Left hindlimb (tissue), 1 donor: ENCODE results near the gene AARS2.

Source experiments
- DNase-seq: peaks from one replicate; pipeline ENCODE4 v3.0.0-alpha.2; 2018

Gene AARS2

DNA sequence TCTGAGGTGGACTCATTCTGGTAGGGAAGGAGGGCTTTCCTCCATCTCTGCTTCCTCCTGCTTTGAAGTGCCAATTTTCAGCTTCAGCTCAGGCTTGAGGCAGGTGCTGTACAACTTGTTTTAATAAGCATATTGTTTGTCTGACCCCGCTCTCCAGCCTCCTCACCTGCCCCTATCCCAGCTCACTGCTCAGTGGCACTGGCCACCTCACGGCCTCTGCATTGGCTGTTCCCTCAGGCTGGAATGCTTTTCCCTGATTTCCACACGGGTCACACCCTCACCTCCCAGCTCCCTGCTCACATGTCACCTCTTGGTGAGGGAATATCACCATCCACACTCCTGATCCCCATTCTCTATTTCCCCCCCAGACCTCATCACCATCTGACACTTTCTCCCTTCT, 14.3 kb downstream of the AARS2 start:
- DNase-seq = no peak

DNA sequence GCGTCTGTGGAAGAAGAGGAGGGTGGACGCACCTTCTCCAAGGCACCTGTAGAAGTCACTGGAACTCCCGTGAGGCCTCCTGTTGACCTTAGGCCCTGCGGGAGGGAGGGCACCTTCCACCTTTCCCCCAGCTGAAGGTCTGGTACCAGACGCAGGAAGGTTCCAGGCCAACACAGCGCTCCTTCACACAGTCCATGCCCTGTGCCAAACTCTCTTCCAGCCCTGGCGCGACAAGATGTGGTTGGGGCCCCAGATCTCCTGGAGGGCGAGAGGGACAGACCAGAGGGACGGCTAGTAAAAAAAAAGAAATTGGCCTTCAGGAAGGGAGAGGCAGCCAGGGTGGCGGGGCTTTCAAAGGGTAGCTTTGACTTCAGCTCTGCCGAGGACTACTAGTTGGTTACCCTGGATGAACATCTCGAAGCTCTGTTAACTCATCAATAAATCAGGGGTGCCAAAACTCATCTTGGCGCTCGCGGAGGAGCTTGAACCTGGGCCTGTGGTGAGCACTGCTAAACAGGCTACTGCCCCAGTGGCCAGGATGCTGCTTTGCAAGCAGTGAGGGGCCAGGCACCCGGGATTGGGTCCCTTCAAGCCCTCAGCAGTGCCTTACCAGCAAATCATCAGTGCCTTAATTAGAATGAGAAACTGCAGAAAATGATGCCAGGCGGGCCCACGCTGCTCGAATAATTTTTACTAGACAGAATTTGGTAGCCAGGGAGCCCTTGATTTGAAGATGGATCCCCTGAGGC, 14.9 kb downstream of the AARS2 start:
- DNase-seq = no peak

DNA sequence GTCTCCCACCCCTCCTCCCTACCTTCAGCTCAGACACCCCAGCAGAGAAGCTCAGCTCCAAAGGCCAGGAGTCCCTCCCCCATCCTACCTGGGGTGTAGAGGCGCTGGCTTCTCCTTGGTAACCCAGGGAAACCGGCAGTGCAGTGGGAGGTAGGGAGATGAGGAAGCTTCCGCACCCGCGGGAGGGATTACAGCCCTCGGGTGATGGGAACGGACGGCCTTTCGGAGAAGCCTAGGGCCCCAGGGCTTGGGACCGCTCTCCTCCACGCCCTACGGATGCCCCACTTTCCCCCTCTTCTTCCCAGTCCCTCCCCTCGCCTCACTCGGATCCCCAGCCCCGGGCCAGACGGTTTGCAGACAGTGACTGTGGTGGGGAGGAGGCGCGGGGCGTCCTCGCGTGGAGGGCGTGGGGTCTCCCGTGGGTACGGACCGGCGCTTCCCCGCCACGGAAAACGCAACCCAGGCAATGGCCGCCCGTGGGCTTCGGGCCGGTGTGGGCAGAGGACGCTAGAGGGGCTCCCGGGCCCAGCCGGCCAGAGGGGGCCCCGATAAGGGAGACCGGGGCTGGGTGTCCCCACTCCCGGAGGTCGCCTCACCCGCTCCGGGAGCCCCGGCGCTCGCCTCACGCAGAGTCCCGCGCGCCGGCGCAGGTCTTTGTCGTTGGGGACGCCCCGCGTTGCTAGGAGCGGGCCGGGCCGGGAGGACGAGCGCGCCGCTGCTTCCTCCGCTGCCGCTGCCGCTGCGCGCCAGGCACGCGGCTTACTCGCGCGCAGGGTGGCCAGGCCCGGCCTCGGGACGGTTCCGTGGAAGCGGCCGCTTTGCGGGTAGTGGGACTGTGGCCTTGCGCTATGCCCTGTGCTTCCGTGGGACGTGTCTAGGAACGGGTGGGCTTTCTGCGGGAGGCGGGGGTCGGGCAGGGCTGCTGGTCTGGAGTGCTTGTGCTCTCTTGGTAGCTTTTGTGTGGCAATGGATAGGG, 15.8 kb downstream of the AARS2 start:
- DNase-seq = no peak

DNA sequence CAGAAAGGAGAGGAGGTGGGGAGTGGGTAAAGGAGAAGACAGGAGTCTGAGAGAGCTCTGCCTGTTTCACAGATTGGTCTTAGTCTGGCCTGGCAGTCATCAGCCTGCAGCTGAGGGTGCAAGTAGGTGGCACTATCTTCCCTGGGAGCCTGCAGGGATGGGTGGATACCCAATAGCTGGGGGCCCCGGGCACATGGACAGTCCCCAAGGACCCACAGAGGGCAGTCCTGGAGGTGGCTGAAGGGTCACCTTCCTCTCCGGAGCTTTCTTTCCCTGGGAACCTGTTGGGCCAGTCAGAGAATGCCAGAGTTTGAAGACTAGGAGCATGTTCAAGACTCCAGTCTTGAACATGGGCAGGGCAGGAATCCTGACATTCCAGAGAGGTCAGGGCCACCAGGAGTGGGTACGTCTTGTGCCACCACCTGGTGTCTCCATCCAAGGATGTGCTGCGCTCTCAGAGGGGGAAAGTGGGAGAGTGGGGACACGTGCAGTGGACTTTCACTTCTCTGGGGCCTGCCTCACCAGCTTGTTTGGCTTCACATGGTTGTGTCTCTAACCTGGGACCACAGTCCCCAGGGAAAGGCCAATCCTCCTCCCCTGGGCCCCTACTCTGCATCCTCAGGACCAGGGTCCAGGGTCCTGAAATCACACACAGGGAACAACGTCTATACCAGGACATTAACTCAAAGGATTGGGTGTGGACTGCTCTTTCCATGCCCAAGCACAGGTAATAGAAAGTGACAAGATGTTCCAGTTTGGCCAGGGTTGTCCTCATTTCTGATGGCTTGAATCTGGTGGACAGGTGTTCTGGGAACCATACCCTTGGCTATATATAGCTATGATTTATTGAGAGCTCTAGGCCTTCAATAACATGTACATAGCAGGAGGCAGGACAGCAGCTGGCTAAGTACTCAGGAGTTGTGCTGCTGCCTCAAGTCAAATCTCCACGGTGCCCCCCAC, 18.0 kb downstream of the AARS2 start:
- no peak for DNase-seq

DNA sequence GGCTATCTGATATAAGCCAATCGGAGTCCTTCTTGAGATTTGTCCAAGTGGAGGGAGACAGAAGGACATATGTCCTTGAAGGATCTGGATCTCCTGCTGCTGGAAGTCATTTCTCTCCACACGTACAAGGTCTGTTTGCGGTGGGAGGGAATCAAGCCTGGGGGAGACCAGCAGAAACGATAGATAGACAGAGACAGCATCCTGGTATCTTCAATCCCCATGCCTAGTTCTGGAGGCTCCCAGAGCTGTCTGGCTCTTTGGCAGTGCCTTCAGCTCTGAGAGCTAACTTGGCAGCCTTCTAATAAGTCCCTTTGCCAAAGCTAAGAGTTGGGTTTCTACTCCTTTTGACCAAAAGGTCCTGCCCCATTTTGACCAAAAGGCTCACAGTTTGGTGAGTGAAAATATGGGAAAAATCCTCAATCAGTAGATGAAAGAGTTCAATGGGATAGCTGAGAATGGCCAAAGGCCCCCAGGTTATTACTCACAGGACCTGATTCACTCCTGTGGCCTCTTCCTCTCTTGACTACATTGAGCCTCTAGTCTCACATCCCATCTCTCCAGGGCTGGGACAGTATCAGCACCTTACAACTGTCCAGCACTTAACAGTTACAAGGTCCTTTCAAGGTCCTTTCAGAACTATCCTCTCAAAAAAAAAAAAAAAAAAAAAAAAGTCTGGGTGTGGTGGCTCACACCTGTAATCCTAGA, 20.3 kb downstream of the AARS2 start:
- no peak for DNase-seq

DNA sequence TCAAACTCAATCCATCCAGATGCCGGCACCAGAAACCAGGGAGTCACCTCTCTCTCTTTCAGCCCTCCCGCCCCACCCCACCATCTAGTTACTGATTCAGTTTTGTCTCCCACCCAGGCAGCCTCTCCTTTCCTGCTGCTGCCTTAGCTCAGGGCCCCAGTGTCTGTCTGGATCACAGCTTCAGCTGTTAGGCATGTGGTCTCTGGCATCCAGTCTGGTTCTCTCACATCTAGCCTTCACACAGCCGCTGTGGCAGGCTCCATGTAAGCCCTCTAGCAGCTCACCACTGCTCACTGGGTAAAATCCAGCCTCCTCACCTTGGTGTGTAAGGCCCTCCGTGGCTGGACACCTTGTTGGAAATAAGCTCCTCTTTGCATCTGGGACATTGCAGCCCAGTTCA, 21.3 kb downstream of the AARS2 start:
- DNase-seq = no peak

DNA sequence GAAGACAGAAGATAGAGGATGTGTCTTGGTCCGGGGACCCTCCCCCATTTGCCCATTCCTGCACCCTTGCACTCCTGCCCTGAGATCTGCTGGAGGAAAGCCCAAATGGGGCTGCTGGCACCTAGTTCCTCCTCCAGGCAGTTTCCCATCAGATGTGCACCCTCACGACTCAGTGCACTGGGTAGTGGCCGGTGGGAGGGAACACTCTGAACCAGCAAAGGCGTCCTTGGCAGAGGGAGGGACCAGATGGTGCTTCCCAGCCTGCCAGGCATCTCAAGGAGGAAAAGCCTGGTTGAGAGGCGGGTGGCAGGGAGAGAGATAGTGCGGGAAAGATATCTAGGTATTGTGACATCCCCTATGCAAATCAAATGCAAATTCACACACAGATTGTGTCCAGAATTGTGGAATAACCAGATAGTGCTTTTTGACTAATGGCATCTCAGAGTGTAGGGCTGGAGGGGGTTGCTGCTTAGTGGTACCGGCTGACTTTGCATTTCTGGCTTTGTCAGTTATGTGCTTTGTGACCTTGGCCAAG, 23.4 kb downstream of the AARS2 start:
- DNase-seq = peak; percentile 16

DNA sequence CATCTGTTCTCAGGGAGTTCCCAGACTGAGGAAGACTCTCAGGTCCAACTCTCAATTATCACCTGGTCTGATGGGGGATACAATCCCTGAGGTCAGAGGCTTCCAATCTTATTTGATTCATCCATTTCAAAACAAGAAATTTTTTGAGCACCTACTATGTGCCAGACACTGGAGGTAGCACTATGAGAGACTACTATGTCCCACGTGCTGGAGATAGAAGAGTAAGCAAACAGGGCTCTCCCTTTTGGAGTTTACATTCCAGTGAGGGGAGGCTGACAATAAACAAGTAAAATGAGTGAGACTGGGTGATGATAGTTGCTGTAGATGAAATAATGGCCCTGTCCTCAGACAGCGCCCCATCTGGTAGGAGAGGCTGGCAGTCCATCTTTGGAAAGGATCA, 26.4 kb downstream of the AARS2 start:
- DNase-seq = no peak

DNA sequence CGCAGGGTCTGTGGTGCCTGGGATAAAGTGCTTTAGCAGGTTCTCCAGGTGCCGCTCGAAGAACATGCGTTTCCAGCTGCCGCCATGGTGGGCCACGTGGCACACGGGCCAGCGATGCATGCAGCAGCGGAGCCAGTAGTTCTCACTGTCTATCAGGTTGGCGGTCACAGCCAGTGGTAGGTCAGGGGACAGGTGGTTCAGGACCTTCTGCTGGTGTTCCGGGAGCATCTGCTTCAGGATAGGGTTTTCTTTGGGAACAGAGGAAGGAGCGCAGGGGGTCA, 26.9 kb downstream of the AARS2 start:
- DNase-seq = no peak

DNA sequence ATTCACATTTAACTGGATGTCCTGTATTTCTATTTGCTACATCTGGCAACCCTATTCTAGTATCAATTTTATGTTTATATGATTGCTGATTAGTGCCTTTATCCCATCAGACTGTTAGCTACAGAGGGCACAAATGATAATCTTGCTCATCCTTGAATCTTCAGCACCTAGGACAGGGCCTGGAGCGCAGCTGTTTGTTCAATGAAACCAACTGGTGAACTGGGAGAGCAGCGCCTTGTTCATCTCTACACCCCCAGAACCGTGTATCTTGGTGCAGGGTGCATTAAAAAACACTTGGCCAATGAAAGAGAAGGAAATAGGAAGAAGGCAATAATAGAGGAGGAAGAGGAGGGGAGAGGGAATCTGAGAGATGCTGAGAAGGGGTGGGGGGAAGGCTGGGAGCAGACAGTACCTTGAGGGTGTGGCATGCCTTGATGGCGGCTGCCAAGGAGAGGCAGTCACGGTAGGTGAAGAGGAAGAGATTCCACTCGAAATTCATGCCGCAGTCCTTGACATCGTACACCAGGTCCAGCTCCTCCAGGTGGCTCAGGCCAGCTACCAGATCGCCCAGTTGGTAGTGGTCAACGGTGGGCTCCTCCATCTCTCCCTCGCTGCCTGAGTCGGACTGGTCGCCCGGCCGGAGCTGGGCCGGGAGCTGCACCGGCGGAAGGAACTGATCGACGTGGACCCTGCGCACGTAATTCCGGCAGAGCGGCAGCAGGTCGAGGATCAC, 27.4 kb downstream of the AARS2 start:
- no peak for DNase-seq

DNA sequence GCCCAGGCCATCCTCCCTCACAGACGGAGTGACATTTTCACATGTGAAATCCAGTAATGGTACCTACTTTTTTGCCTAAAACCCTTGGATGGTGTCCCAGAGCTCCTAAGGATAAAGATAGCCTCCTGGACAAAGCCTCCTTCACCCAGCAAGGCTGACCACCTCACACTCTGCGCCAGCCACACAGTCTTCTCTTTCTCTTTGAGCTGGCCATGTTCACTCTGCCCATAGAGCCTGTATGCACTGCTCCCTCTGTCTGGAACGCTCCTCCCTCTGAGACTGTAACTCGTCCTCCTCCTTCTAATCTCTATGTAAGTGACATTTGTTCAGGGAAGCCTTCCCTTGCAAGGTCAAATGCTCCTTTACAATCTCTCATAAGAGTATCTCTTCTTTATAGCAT, 28.3 kb downstream of the AARS2 start:
- DNase-seq = no peak

DNA sequence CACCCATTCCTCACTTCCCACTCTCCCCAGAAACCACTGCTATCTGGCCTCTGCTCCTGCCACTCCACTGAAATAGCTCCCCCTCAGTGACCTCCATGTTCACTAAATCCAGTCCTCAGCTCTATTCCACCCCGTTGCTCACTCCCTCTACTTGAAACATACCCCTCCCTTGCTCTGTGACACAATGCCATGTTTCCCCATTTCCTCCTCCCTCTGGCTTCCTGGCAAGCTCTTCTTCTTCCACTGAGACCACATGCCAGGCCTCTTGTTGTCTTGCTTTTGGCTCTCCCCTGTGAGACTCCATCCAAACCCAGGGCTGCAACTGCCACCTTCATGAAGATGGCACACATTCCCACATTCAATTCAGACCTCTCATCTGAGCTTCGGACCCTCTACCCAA, 29.0 kb downstream of the AARS2 start:
- DNase-seq = no peak

DNA sequence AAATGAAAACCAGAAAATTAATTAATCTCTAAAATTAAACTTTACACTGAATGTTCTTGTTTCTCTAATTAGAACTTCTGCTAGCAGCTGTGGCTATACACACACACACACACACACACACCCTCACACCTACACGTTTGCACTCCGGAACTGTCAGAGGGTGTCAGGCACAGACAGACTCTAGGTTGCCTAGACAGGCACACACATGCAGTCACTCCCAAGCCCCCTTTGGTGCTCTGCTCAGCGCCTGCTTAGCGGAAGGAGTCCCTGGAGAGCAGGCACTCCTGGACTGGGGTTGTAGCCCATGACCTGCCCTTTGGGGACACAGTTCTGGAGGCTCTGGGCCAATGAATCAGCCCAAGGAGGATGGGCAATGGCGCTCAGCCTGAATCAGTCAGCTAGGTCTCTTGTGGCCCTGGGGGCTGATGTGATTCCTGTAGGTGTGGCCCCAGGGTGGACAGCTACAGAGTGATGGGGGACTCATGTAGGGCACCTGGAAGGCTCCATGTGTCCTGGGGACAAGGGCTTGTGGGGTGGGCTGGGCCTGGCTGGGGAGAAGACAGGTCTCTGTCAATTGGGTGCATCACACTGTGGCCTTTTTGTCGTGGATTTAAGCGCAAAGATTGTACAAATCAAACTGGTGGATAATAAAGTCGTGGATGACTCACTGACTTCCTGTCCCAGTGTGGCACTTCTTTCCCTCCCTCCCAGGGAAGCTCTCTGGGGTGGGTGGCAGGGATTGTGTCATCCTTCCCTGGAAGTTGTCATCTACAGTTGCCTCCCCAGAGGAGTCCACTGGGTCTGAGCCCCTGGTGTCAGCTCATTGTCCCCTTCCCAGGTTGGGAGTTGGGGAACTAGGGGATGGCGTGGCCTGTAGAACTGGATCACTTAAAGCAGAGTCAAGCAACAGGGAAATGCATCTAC, 34.1 kb downstream of the AARS2 start:
- peak; percentile 3 for DNase-seq

DNA sequence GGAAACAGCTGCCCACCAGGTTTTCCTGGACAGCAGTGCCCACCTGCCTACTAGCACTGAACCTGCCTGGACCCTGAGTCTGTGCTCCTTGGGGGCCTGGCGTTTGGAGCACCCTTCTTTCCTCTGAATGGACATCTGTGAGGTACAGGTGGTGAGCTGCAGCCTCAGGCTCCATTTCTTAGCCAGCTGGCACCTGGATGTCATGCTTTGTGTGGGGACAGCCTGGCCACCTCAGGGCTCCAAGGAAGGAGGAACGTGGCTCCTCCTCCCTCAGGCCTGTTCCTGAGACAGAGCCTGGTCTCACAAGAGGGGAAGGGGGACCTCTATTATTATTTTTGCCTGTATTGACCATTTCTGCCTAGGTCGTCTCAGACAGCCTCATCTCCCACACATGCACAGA, 34.8 kb downstream of the AARS2 start:
- peak; percentile 8 for DNase-seq

DNA sequence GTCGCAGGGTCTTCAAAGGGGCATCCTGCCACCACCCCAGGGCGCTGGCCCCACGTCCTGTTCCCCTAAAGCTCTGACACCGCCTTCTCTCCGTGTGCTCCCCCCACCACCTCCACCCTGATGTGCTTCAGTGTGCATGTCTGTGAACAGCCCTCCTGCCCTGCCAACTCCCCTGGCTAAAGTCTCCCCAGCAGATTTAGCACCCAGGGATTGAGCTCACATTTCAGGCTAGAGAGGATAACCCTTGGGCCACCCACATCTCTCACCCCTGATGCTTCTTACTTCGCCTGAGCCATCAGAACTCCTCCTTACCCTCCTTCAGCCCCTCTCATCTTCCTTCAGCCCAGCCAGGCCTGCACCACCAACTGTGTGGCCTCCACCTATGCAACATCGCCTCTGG, 35.4 kb downstream of the AARS2 start:
- peak; percentile 3 for DNase-seq

DNA sequence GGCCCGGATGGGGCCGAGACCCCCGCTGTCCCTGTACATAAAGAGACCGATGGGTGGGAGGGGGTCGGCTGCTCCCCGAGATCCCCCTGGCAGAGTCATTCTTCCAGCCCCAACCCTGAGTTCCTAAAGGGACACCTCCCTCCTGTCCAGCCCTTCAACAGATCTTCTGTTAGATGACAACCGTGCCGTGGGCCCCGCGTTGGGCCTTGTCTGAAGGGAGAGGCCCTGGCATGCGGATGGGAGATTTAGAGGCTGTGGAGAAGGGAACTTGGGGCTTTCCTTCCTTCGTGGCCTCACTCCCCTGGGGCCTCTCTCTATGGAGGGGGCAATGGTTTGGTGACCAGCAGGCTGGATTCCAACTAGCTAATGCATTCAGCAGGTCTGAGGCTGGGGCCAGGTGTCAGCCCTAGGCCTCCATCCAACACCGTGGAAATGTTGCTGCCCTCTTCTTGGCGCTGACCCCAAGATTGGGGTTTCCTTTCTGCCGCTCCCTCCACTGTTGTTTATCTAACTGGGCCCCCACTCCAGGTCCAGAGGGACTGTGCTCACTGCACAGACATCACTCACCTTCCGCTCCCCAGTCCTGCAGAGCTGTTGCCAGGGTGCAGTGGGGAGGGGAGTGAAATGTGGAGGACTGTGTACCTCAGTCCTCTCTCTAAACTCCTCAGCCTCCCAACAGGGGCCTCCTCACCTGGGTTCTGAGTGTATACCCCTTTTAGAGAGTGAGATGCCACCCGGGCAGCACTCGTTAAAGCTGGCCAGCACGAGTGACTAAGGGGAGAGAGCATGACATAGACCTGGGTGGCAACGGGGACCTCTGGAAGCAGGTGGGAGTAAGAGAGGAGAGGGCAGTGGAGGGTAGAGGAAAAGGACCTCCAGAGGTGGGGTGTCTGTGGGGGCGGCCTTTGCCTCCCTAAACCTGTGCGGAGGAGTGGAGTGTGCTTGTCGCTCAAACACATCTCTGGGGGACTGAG, 36.2 kb downstream of the AARS2 start:
- peak; percentile 19 for DNase-seq

DNA sequence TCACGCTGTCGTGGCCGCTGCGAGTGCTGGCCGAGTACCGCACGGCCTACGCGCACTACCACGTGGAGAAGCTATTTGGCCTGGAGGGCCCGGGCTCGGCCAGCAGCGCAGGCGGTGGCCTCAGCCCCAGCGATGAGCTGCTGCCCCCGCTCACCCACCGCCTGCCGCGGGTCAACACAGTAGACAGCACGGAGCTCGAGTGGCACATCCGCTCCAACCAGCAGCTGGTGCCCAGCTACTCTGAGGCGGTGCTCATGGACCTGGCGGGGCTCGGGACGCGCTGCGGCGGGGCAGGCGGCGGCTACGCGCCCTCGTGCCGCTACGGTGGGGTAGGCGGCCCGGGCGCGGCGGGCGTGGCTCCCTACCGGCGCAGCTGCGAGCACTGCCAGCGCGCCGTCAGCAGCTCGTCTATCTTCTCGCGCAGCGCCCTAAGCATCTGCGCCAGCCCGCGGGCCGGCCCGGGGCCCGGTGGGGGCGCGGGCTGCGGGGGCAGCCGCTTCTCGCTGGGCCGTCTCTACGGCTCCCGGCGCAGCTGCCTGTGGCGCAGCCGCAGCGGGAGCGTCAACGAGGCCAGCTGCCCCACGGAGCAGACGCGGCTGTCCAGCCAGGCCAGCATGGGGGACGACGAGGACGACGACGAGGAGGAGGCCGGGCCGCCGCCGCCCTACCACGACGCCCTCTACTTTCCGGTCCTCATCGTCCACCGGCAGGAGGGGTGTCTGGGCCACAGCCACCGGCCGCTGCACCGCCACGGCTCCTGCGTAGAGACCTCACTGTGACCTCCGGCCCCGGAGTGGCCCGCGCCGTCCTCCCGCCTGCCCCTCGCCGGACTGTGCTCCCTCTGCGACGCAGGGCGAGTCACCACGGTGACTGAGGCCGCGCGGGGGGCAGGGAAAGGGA, 37.1 kb downstream of the AARS2 start:
- DNase-seq = peak; percentile 44

DNA sequence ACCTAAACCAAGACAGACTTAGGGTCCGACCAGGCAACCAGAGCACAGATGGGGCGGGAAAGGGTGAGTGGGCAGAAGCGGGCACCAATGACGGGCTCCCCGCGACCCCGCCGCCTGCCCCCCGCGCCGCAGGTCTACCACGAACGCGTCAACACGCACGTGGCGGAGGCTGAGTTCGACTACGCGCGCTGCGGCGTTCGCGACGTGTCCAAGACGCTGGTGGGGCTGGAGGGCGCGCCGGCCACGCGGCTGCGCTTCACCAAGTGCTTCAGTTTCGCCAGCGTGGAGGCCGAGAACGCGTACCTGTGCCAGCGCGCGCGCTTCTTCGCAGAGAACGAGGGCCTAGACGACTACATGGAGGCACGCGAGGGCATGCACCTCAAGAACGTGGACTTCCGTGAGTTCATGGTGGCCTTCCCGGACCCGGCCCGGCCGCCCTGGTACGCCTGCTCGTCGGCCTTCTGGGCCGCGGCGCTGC, 37.8 kb downstream of the AARS2 start:
- DNase-seq = no peak
